H1 (cell line): Measurements from ENCODE around the gene LHFPL2. TPM values are rescaled to one million over a fixed set of nuclear protein-coding genes. Genes with fewer than 3 reads are reported as not detected.

ENCODE experiments used
- CTCF ChIA-PET: fragments of 300-600 bp; sonication (Branson Sonifier 250); formaldehyde crosslinking; loops from one replicate; lab custom pipeline; 2021; ENCODE audit not compliant: partially characterized antibody; lab: Charles Lee
- POLR2A ChIA-PET: fragments of 300-600 bp; sonication (Branson Sonifier 250); formaldehyde crosslinking; loops from one replicate; lab custom pipeline; 2021; ENCODE audit warnings: inconsistent platforms; ENCODE audit not compliant: partially characterized antibody; lab: Charles Lee
- DNase-seq, 2 experiments: peaks; one replicate each; pipeline versions ENCODE4 v3.0.0 to v3.0.0-alpha.2; 2010 to 2022; ENCODE audit warnings: low spot score in 2 of 2, low read depth in 1 of 2, mixed read lengths in 1 of 2
- FAIRE-seq: peaks from 2 replicates; lab custom pipeline; 2011; peaks lifted over from hg19 to GRCh38; lab: Jason Lieb, UNC
- H2AFZ ChIP-seq: 2 replicates; pipeline ENCODE4 v1.8.1; 2012; ENCODE audit warnings: low read length, inconsistent platforms
- H2AK5ac ChIP-seq: 2 replicates; pipeline ENCODE4 v1.6.1; 2013; ENCODE audit warnings: low read depth, low read length
- H2BK120ac ChIP-seq: replicated peaks from 2 replicates; pipeline ENCODE3; 2013; ENCODE audit warnings: low read depth, low read length, inconsistent platforms
- H2BK12ac ChIP-seq: 2 replicates; pipeline ENCODE4 v1.6.1; 2013; ENCODE audit warnings: low read depth, low read length
- H2BK15ac ChIP-seq: 2 replicates; pipeline ENCODE4 v1.6.1; 2013; ENCODE audit warnings: low read length
- H2BK20ac ChIP-seq: 2 replicates; pipeline ENCODE4 v1.6.1; 2013; ENCODE audit warnings: low read length
- H2BK5ac ChIP-seq: 2 replicates; pipeline ENCODE4 v1.6.1; 2013; ENCODE audit warnings: low read depth, low read length
- H3K14ac ChIP-seq: 2 replicates; pipeline ENCODE4 v1.6.1; 2013; ENCODE audit warnings: inconsistent platforms; ENCODE audit not compliant: insufficient read length
- H3K18ac ChIP-seq: 2 replicates; pipeline ENCODE4 v1.6.1; 2013; ENCODE audit warnings: low read length; ENCODE audit errors: extremely low read depth
- H3K23ac ChIP-seq: 2 replicates; pipeline ENCODE4 v1.6.1; 2013; ENCODE audit warnings: inconsistent platforms; ENCODE audit not compliant: insufficient read length
- H3K23me2 ChIP-seq: 2 replicates; pipeline ENCODE4 v1.6.1; 2013; ENCODE audit warnings: low read depth, low read length
- H3K27ac ChIP-seq: 2 replicates; pipeline ENCODE4 v1.6.1; 2011; ENCODE audit warnings: low read depth, low read length, inconsistent platforms
- H3K27me3 ChIP-seq, 4 experiments: replicated peaks in 1 of 4; 1 replicate in 1 of 4; 2 replicates in 3 of 4; pipeline versions ENCODE4 v1.6.1 to v1.8.1; 2011 to 2013; ENCODE audit warnings: low read length in 3 of 4, mild to moderate bottlenecking in 3 of 4, inconsistent platforms in 2 of 4, mixed read lengths in 2 of 4, moderate library complexity in 1 of 4; ENCODE audit not compliant: control insufficient read depth in 3 of 4, insufficient read depth in 3 of 4; ENCODE audit errors: extremely low read depth in 1 of 4
- H3K36me3 ChIP-seq, 4 experiments: 2 replicates each; pipeline versions ENCODE4 v1.6.1 to v1.8.1; 2011 to 2013; ENCODE audit warnings: mild to moderate bottlenecking in 4 of 4, low read length in 3 of 4, moderate library complexity in 2 of 4, control low read depth in 1 of 4, inconsistent platforms in 1 of 4; ENCODE audit not compliant: insufficient read depth in 4 of 4, control insufficient read depth in 2 of 4
- H3K4ac ChIP-seq: replicated peaks from 2 replicates; pipeline ENCODE3; 2013; ENCODE audit warnings: low read length, low read depth, mixed read lengths, inconsistent platforms; ENCODE audit not compliant: insufficient read length
- H3K4me1 ChIP-seq, 4 experiments: replicated peaks in 1 of 4; 1 replicate in 1 of 4; 2 replicates in 3 of 4; pipeline versions ENCODE4 v1.6.1 to v1.8.1; 2011 to 2013; ENCODE audit warnings: low read length in 3 of 4, inconsistent platforms in 2 of 4, mixed read lengths in 1 of 4; ENCODE audit not compliant: insufficient read depth in 4 of 4, control insufficient read depth in 3 of 4
- H3K4me2 ChIP-seq, 2 experiments: 2 replicates each; pipeline versions ENCODE4 v1.6.1 to v1.8.1; 2011 to 2013; ENCODE audit warnings: low read depth in 2 of 2, low read length in 2 of 2, control low read depth in 1 of 2, inconsistent platforms in 1 of 2, mild to moderate bottlenecking in 1 of 2; ENCODE audit not compliant: insufficient read depth in 1 of 2
- H3K4me3 ChIP-seq, 4 experiments: fragments of 200-600, 300-600 bp in 1 of 4; sonication (generic), shearing (Covaris generic), sonication (Bioruptor Twin) in 1 of 4; 2 replicates each; pipeline versions ENCODE4 v1.5.1 to v1.8.1; 2011 to 2016; ENCODE audit warnings: low read length in 4 of 4, low read depth in 3 of 4, control low read depth in 2 of 4, inconsistent platforms in 2 of 4, mild to moderate bottlenecking in 2 of 4, mixed read lengths in 1 of 4, moderate library complexity in 1 of 4; ENCODE audit not compliant: insufficient read depth in 2 of 4; ENCODE audit errors: extremely low read depth in 1 of 4
- H3K56ac ChIP-seq: replicated peaks from 2 replicates; pipeline ENCODE3; 2013; ENCODE audit warnings: low read depth, mild to moderate bottlenecking, mixed read lengths, low read length, inconsistent platforms; ENCODE audit not compliant: insufficient read length
- H3K79me1 ChIP-seq: 2 replicates; pipeline ENCODE4 v1.6.1; 2013; ENCODE audit warnings: low read depth, low read length, control low read depth
- H3K79me2 ChIP-seq, 2 experiments: 2 replicates each; pipeline versions ENCODE4 v1.6.1 to v1.8.1; 2012 to 2013; ENCODE audit warnings: low read length in 2 of 2, mild to moderate bottlenecking in 2 of 2, inconsistent platforms in 1 of 2; ENCODE audit not compliant: insufficient read depth in 2 of 2, control insufficient read depth in 1 of 2
- H3K9ac ChIP-seq, 4 experiments: replicated peaks in 1 of 4; 1 replicate in 1 of 4; 2 replicates in 3 of 4; pipeline versions ENCODE4 v1.6.1 to v1.8.1; 2011 to 2013; ENCODE audit warnings: low read depth in 3 of 4, low read length in 3 of 4, control low read depth in 2 of 4, mild to moderate bottlenecking in 2 of 4, moderate library complexity in 2 of 4, inconsistent platforms in 1 of 4; ENCODE audit errors: extremely low read depth in 1 of 4
- H3K9me3 ChIP-seq, 2 experiments: 2 replicates each; pipeline versions ENCODE4 v1.6.1 to v1.8.1; 2012 to 2013; ENCODE audit warnings: mild to moderate bottlenecking in 2 of 2, moderate library complexity in 2 of 2, control low read depth in 1 of 2, inconsistent platforms in 1 of 2, low read depth in 1 of 2, low read length in 1 of 2, mixed read lengths in 1 of 2; ENCODE audit not compliant: insufficient read depth in 2 of 2
- H4K20me1 ChIP-seq, 2 experiments: replicated peaks in 1 of 2; 2 replicates each; pipeline versions ENCODE3 to v1.8.1; 2011 to 2013; ENCODE audit warnings: inconsistent platforms in 2 of 2, low read length in 2 of 2, mild to moderate bottlenecking in 1 of 2; ENCODE audit not compliant: insufficient read depth in 2 of 2, control insufficient read depth in 1 of 2
- H4K5ac ChIP-seq: 2 replicates; pipeline ENCODE4 v1.6.1; 2013; ENCODE audit warnings: low read length, low read depth, mixed read lengths, inconsistent platforms; ENCODE audit not compliant: insufficient read length
- H4K8ac ChIP-seq: 2 replicates; pipeline ENCODE4 v1.8.0; 2013; ENCODE audit warnings: mild to moderate bottlenecking, moderate library complexity, low read length, inconsistent platforms; ENCODE audit not compliant: insufficient read depth; ENCODE audit errors: extremely low read depth
- H4K91ac ChIP-seq: replicated peaks from 2 replicates; pipeline ENCODE3; 2013; ENCODE audit warnings: low read length, mixed read lengths, inconsistent platforms; ENCODE audit not compliant: insufficient read length
- BCL11A ChIP-seq, 2 experiments: IDR thresholded peaks; one replicate each; pipeline ENCODE4 v1.6.1; 2011; ENCODE audit warnings: low read depth in 2 of 2, low read length in 2 of 2, mild to moderate bottlenecking in 2 of 2
- CBX5 ChIP-seq: fragments of 300-800, 300-1000 bp; sonication (generic); IDR thresholded peaks from 2 replicates; pipeline ENCODE4 v1.7.1; 2016; ENCODE audit warnings: antibody characterized with exemption, low read length, low read depth
- CHD2 ChIP-seq: IDR thresholded peaks from 2 replicates; pipeline ENCODE4 v1.6.1; 2012; ENCODE audit warnings: low read length, improper control_type of control experiment
- KDM5A ChIP-seq: fragments of 200-600 bp; IDR thresholded peaks from 2 replicates; pipeline ENCODE4 v1.7.1; 2012; ENCODE audit warnings: mild to moderate bottlenecking, low read length, inconsistent platforms, mixed read lengths
- NANOG ChIP-seq: IDR thresholded peaks from 2 replicates; pipeline ENCODE4 v1.6.1; 2011; ENCODE audit warnings: low read length, low read depth, mild to moderate bottlenecking, inconsistent platforms; ENCODE audit not compliant: insufficient read depth, poor library complexity, severe bottlenecking
- NRF1 ChIP-seq: IDR thresholded peaks from 2 replicates; pipeline ENCODE4 v1.6.1; 2011; ENCODE audit warnings: mild to moderate bottlenecking, low read depth, low read length, improper control_type of control experiment
- RAD21 ChIP-seq, 2 experiments: IDR thresholded peaks in 1 of 2; conservative IDR thresholded peaks in 1 of 2; 2 replicates each; pipeline ENCODE4 v1.6.1; 2011; ENCODE audit warnings: low read depth in 2 of 2, low read length in 2 of 2, improper control_type of control experiment in 1 of 2, inconsistent platforms in 1 of 2, mild to moderate bottlenecking in 1 of 2, moderate library complexity in 1 of 2
- TAF1 ChIP-seq: IDR thresholded peaks from 2 replicates; pipeline ENCODE4 v1.6.1; 2011; ENCODE audit warnings: mild to moderate bottlenecking, low read depth, low read length
- TAF7 ChIP-seq: optimal IDR thresholded peaks from 2 replicates; pipeline ENCODE3; 2011; ENCODE audit warnings: low read depth, mild to moderate bottlenecking, inconsistent platforms, low read length, moderate library complexity, borderline replicate concordance
- YY1 ChIP-seq: IDR thresholded peaks from 2 replicates; pipeline ENCODE4 v1.6.1; 2011; ENCODE audit warnings: low read depth, mild to moderate bottlenecking, low read length
- WGBS, 2 experiments: shearing (Covaris generic) in 1 of 2; methylation state at CpG; one replicate each; pipeline versions ENCODE4 v1.1.6 to v1.1.7; 2013 to 2015; ENCODE audit warnings: low lambda C conversion rate in 2 of 2, mixed read lengths in 2 of 2, inconsistent platforms in 1 of 2, low coverage in 1 of 2, missing lambda C conversion rate in 1 of 2; ENCODE audit not compliant: insufficient replicate concordance in 2 of 2, insufficient coverage in 1 of 2, insufficient read length in 1 of 2; ENCODE audit errors: extremely low coverage in 1 of 2, missing lambda C conversion rate in 1 of 2; 5-methylcytosine and 5-hydroxymethylcytosine counted together
- polyA plus RNA-seq, 7 experiments: library from polyadenylated mRNA; depleted of rRNA in 3 of 7; stranded (reverse) in 5 of 7; unstranded in 2 of 7; fragments of >200 nt in 5 of 7; fragments of 200-250 nt in 2 of 7; gene quantifications; 1 replicate in 5 of 7; 2 replicates in 1 of 7; 4 replicates in 1 of 7; pipeline versions ENCODE4 v1.2.1 to v1.2.3, GENCODE V29; 2011 to 2013; ENCODE audit warnings: missing spikeins in 2 of 7, mixed read lengths in 2 of 7
- total RNA-seq: library from RNA; stranded (reverse); fragmentation: NEBNext Ultra II Directional; extraction: Animal tissue kit (Norgen Biotek cat#: 25700); gene quantifications from 2 replicates; pipeline ENCODE4 v1.2.1, GENCODE V29; 2021
- TF ChIP-seq, protein P1 (sequence below), 3 experiments: IDR thresholded peaks; 1 replicate in 2 of 3; 2 replicates in 1 of 3; pipeline versions ENCODE4 v1.5.1 to v1.6.1; 2011; ENCODE audit warnings: low read length in 3 of 3, mild to moderate bottlenecking in 3 of 3, inconsistent platforms in 2 of 3, low read depth in 1 of 3, moderate library complexity in 1 of 3; ENCODE audit not compliant: insufficient read depth in 1 of 3; ENCODE audit errors: control extremely low read depth in 1 of 3

The LHFPL2 gene
- total and polyA plus RNA-seq, 2 of the 8 experiments (the other 6 are each of a cell fraction or from before 2014, with no cell fraction given): 9.6 to 43.0 TPM

DNA sequence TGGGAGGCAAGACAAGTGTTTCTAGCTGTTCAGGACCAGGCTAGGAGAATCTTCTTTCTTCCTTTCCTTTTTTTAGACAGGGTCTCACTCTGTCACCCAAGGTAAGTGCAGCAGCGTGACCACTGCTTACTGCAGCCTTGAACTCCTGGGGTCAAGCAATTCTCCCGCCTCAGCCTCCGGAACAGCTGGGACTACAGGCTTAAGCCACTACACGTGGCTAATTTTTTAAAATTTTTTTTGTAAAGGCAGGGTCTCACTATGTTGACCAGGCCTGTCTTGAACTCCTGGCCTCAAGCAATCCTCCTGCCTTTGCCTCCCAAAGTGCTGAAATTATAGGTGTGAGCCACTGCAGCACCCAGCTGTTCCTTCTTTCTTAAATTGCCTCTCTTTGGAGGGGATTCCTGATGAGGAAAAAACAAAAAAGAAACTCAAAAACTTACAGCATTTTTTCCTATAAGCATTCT lies 53.1 kb downstream of the LHFPL2 start:
- H3K79me2 ChIP-seq: peaks cover 0 to 77% of the 10 kb centered on the region in 2 experiments; a peak in 3 of 4 replicates
- POLR2A ChIA-PET: interaction anchor here (0.6 to 1.3 kb wide), 2 partner anchors 14 to 55 kb away, joined by 3 to 4 read pairs; no protein-coding TSS in a partner anchor
- no peak overlapping the region for H2BK15ac ChIP-seq
- TF ChIP-seq TAF7 (no peak), NANOG (no peak), KDM5A (no peak), BCL11A (IDR thresholded peaks at IDR 0.05; ENCODE audit: low read depth in 2 of 2, low read length in 2 of 2) (no peak), NRF1 (no peak), CHD2 (no peak), TAF1 (no peak), RAD21 (IDR thresholded peaks at IDR 0.05 in 1 of 2, conservative IDR thresholded peaks at IDR 0.05 in 1 of 2; ENCODE audit: low read depth in 2 of 2, low read length in 2 of 2) (no peak), YY1 (no peak), CBX5 (no peak)
- TF ChIP-seq, protein P1, sequence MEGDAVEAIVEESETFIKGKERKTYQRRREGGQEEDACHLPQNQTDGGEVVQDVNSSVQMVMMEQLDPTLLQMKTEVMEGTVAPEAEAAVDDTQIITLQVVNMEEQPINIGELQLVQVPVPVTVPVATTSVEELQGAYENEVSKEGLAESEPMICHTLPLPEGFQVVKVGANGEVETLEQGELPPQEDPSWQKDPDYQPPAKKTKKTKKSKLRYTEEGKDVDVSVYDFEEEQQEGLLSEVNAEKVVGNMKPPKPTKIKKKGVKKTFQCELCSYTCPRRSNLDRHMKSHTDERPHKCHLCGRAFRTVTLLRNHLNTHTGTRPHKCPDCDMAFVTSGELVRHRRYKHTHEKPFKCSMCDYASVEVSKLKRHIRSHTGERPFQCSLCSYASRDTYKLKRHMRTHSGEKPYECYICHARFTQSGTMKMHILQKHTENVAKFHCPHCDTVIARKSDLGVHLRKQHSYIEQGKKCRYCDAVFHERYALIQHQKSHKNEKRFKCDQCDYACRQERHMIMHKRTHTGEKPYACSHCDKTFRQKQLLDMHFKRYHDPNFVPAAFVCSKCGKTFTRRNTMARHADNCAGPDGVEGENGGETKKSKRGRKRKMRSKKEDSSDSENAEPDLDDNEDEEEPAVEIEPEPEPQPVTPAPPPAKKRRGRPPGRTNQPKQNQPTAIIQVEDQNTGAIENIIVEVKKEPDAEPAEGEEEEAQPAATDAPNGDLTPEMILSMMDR (IDR thresholded peaks at IDR 0.05; ENCODE audit: control extremely low read depth in 1 of 3, insufficient read depth in 1 of 3, low read depth in 1 of 3, low read length in 3 of 3): no peak

More for the DNA sequence above, 53.1 kb downstream of the LHFPL2 start:
- Histone ChIP-seq H3K79me1 (no peaks in the 10 kb centered on the region; the same call in 1 of the 2 replicates), H3K56ac (no peak overlapping the region), H3K9ac (no peak overlapping the region), H3K4me2 (no peak overlapping the region), H3K27ac (no peak overlapping the region), H2AK5ac (no peak overlapping the region), H4K5ac (no peak overlapping the region), H3K14ac (no peak overlapping the region), H3K4ac (no peak overlapping the region), H3K18ac (no peak overlapping the region), H3K23ac (no peak overlapping the region), H2BK5ac (no peak overlapping the region), H4K8ac (no peak overlapping the region), H3K23me2 (no peaks in the 10 kb centered on the region), H2BK12ac (no peak overlapping the region), H3K4me1 (peaks cover 0 to 7% (median 5%) of the 10 kb centered on the region in 4 experiments; a peak in 5 of 7 replicates), H2BK120ac (no peak overlapping the region), H4K20me1 (peaks cover 2 to 4% of the 10 kb centered on the region in 2 experiments), H3K36me3 (no peaks in the 10 kb centered on the region), H2BK20ac (no peak overlapping the region), H3K27me3 (no peaks in the 10 kb centered on the region), H2AFZ (no peak overlapping the region), H3K4me3 (no peak overlapping the region), H4K91ac (no peak overlapping the region), H3K9me3 (no peaks in the 10 kb centered on the region)
- no peak for FAIRE-seq
- no peak for DNase-seq
- CTCF ChIA-PET: interaction anchor here (1.6 kb wide), 1 partner anchor 32 kb away, joined by 3 read pairs; no protein-coding TSS in a partner anchor
- WGBS, 2 experiments: 74% methylated on average over 4 of the region's 4 CpGs; no CpG with 5 or more reads in 1 of the 2 experiments
